ENCODE results near the gene TMEM238L. TPM values are rescaled to one million over a fixed set of nuclear protein-coding genes. Genes with fewer than 3 reads are reported as not detected.

The TMEM238L gene
- total and polyA plus RNA-seq, 2 of the 8 experiments (the other 6 are each of a cell fraction or from before 2014, with no cell fraction given), result not detected

GRCh38 chr17:10754861-10755591 is 48.9 kb downstream of the TMEM238L start (continued):
- TF ChIP-seq EP300 (IDR thresholded peaks at IDR 0.05; ENCODE audit: borderline replicate concordance in 1 of 2, low read depth in 2 of 2, low read length in 2 of 2) (no peak), NANOG (IDR thresholded peaks at IDR 0.05; ENCODE audit: insufficient read depth, low read depth, low read length, poor library complexity, severe bottlenecking) (no peak), CHD2 (IDR thresholded peaks at IDR 0.05; ENCODE audit: low read length) (peak; percentile 84), EZH2 (IDR thresholded peaks at IDR 0.05; ENCODE audit: low read depth, low read length, severe bottlenecking) (no peak), FOSL1 (IDR thresholded peaks at IDR 0.05; ENCODE audit: insufficient read depth, low read depth, low read length) (no peak), CBX5 (IDR thresholded peaks at IDR 0.05; ENCODE audit: low read depth, low read length) (no peak), SIX5 (IDR thresholded peaks at IDR 0.05; ENCODE audit: low read depth, low read length) (no peak), SIRT6 (IDR thresholded peaks at IDR 0.05; ENCODE audit: low read length) (no peak), SIN3A (conservative IDR thresholded peaks at IDR 0.05 in 1 of 2, IDR thresholded peaks at IDR 0.05 in 1 of 2; ENCODE audit: low read depth in 1 of 2, low read length in 2 of 2) (no peak; a peak in 1 of 4 replicates)
